ENCODE measurements around the gene TXLNB. TPM values are rescaled to one million over a fixed set of nuclear protein-coding genes. Genes with fewer than 3 reads are reported as not detected.

TXLNB gene
- total RNA-seq, 1 donor from 2014 or later = 0.05 TPM

DNA sequence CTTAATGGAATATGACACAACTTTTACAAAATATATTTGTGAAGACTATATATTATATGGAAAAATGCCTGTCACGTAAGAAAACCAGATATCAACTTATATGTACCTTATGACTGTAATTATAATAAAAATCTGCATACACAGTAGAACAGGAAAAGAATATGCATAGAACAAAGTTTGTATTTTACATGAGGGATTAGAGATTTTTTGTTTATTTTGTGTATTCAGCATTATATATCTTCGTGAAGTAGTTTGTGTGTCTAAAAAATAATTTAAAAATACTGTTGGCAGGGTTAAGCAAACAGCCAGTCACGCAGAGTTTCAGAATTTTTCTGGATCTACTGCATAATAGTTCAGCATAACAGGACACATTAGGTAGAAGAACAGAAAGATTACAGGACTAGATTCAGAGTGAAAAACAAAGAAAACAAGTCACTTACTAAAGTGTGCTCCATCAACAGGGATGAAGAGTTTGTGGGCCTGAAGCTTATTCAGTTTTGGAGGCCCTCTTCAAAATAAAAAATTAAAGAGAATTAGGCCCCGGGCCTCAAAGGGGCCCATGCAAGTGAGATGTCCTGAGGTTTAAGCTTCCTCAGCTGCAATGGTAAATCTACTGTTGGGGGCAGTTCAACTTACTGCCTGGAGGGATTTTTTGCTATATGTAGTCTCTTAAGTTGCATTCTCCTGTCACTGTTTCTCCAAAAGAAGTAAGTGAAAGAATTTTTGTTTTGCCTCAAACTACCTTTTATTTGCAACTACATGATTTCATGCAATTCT is 16.3 kb downstream of the TXLNB start:
- H3K36me3 Mint-ChIP-seq (ENCODE audit: low read depth) = no peaks in the 10 kb centered on the region

DNA sequence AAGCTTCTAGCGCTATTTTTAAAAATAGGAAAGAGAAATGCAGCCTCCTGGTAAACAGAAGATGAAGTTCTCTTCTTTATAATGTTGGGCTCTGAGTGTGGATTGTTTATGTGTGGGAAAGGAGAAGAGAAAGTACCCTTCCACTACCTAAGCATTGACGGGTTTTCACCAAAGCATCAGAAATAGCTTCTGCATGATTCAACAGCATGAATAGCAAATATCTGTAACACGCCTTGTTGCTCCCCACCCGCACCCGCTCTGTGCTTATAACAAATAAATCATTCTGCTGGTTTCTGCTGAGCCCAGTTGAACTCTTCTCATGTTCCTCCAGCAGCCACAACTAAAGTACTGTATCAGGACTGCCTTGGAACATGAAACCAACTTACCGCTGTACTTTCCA is 20.7 kb downstream of the TXLNB start:
- Mint-ChIP-seq H3K27me3 (ENCODE audit: low read depth) (no peaks in the 10 kb centered on the region), H3K36me3 (ENCODE audit: low read depth) (no peaks in the 10 kb centered on the region), H3K9me3 (ENCODE audit: low read depth) (no peaks in the 10 kb centered on the region), H3K27ac (ENCODE audit: unreplicated experiment) (no peak overlapping the region), H3K4me3 (ENCODE audit: unreplicated experiment) (no peak overlapping the region), H3K4me1 (ENCODE audit: low read depth) (no peaks in the 10 kb centered on the region)
- no peak for DNase-seq (ENCODE audit: low spot score)
- TF ChIP-seq, protein P1, sequence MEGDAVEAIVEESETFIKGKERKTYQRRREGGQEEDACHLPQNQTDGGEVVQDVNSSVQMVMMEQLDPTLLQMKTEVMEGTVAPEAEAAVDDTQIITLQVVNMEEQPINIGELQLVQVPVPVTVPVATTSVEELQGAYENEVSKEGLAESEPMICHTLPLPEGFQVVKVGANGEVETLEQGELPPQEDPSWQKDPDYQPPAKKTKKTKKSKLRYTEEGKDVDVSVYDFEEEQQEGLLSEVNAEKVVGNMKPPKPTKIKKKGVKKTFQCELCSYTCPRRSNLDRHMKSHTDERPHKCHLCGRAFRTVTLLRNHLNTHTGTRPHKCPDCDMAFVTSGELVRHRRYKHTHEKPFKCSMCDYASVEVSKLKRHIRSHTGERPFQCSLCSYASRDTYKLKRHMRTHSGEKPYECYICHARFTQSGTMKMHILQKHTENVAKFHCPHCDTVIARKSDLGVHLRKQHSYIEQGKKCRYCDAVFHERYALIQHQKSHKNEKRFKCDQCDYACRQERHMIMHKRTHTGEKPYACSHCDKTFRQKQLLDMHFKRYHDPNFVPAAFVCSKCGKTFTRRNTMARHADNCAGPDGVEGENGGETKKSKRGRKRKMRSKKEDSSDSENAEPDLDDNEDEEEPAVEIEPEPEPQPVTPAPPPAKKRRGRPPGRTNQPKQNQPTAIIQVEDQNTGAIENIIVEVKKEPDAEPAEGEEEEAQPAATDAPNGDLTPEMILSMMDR (IDR thresholded peaks at IDR 0.05) = no peak

More for the DNA sequence above, 16.3 kb downstream of the TXLNB start:
- Mint-ChIP-seq H3K27ac (ENCODE audit: unreplicated experiment) (no peak overlapping the region), H3K4me3 (ENCODE audit: unreplicated experiment) (no peak overlapping the region), H3K27me3 (ENCODE audit: low read depth) (no peaks in the 10 kb centered on the region), H3K4me1 (ENCODE audit: low read depth) (no peaks in the 10 kb centered on the region), H3K9me3 (ENCODE audit: low read depth) (no peaks in the 10 kb centered on the region)
- no peak for DNase-seq (ENCODE audit: low spot score)
- TF ChIP-seq, protein P1 (IDR thresholded peaks at IDR 0.05) = no peak

DNA sequence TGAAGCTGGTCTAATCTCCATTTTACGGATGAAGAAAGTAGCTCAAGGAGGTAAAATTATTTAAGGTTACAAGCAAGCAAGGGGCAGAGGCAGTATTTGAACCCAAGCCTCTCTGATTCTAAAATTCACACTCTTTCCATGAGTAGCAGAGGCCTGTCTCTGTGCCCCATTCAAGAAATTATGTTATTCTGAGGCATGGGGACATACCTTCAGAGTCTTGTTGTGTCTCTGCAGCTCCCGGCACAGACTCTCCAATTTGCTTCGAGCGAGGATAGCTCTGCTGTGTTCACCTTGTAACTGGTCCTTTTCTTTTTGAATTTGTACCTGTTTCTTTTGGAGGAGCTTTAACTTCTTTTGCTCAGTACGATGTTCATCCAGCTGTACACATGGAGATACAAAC is 21.5 kb downstream of the TXLNB start:
- Mint-ChIP-seq H3K4me3 (ENCODE audit: unreplicated experiment) (no peak overlapping the region), H3K9me3 (ENCODE audit: low read depth) (no peaks in the 10 kb centered on the region), H3K36me3 (ENCODE audit: low read depth) (no peaks in the 10 kb centered on the region), H3K27me3 (ENCODE audit: low read depth) (no peaks in the 10 kb centered on the region), H3K4me1 (ENCODE audit: low read depth) (no peaks in the 10 kb centered on the region), H3K27ac (ENCODE audit: unreplicated experiment) (no peak overlapping the region)
- DNase-seq (ENCODE audit: low spot score) = no peak
- TF ChIP-seq, protein P1 (IDR thresholded peaks at IDR 0.05) = no peak

DNA sequence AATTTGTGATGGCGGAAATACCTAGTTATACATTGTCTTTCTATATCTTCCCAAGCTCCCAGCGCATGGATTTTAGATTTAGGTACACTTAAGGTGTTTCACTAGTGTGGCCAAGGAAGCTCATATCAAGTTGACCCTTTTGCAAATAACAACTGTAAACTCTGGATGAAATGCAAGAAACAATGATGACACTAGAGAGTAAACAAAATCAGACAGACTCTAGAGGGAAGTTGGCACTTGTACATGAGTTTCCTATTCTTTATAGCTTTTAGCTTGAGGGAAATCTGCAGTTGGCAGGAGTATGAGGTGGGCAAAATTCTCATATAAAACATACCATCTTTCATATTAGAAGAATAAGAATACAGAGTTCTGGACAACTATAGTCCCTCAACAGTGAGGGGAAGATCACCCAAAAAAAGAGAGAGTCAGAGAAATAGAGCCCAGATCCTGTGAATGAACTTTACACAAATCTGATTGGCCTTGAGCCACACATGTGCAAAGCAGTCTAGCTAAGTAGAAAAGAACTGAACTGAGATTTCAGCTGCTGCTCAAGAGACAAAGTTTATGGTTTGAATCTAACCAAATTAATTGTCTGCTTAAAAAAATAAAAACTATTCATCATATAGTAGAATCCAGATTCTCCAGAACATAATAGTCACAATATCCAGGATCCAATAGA is 26.1 kb downstream of the TXLNB start:
- DNase-seq (ENCODE audit: low spot score) = no peak
- TF ChIP-seq, protein P1 (IDR thresholded peaks at IDR 0.05) = no peak
- Mint-ChIP-seq H3K27ac (ENCODE audit: unreplicated experiment) (no peak overlapping the region), H3K36me3 (ENCODE audit: low read depth) (no peaks in the 10 kb centered on the region), H3K4me3 (ENCODE audit: unreplicated experiment) (no peak overlapping the region), H3K9me3 (ENCODE audit: low read depth) (no peaks in the 10 kb centered on the region), H3K4me1 (ENCODE audit: low read depth) (no peaks in the 10 kb centered on the region), H3K27me3 (ENCODE audit: low read depth) (no peaks in the 10 kb centered on the region)

DNA sequence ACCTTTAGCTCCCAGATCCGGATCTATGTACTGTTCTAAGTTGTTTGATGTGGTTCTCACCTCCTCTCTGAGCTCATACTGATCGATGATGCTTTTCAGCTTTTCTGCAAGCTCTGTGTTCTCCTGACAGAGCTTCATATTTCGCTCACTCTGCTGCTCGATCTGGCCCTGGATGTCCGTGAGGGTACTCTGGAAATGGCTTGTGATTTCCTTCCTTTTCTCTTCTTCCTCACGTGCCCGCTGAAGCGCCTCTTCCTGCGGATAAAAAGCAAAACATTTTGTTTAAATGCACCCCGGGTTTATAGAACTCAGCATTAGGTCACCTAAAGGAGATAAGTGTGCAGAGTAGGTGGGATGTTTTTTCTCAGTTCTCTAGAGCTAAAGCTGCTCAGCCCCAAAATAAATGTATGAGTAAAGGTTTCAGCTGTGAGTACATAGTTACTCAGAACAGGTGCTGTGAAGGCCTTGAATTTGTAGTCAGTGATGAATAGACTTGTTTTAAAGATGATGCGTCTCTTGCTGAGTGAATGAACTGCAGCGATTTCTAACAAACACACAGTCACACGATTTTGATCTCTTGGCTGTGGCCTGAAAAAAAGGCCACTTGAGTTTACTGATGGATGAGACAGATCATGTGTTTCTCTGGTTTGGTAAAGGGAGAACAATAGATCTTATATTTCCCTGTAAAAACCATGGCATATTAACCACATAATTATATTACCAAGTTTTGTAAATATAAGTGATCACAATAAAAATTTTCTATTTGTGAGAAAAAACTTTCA is 29.1 kb downstream of the TXLNB start:
- Mint-ChIP-seq H3K36me3 (ENCODE audit: low read depth) (no peaks in the 10 kb centered on the region), H3K4me1 (ENCODE audit: low read depth) (no peaks in the 10 kb centered on the region), H3K9me3 (ENCODE audit: low read depth) (no peaks in the 10 kb centered on the region), H3K27me3 (ENCODE audit: low read depth) (peaks cover 2% of the 10 kb centered on the region), H3K27ac (ENCODE audit: unreplicated experiment) (no peak overlapping the region), H3K4me3 (ENCODE audit: unreplicated experiment) (no peak overlapping the region)
- no peak for DNase-seq (ENCODE audit: low spot score)
- TF ChIP-seq, protein P1 (IDR thresholded peaks at IDR 0.05) = no peak
